DMS53 treated with DMSO at 0.1 percent for 48 hours (cell line): ENCODE measurements around the gene PIP5K1C.

Experiments
- DNase-seq: peaks from one replicate; lab custom pipeline; 2025; ENCODE audit not compliant: unreplicated experiment; lab: John Stamatoyannopoulos, UW

PIP5K1C gene

DNA sequence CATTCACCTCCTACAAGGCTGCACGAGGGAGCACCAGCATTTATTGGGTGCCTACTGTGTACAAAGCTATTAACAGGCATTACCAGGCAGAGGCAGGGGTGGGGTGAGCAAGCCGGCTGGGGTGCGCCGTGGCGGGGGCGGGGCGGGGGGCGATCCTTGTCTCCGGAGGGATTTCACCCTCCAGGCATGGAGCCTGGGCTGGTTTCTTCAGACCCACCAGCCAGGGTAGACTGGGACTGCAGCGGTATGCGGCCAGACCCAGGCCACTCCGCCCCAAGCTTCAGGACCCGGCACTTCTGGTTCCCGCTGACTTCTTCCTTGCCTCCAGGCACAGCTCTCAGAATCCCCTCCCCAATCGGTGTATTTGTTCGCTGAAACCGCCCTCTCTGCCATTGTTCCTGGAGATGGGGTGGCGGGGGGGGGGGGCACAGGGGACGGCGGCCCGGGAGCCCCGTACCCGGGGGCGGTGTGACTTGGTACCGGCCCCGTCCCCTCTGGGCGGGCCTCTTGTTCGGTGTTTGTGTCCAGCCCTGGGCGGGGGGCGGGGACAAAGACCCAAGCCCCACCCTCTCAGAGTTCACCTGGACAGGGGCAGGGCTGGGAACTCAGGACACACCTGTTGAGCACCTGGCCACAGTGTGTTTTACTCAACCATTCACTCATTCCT is 22.3 kb upstream of the PIP5K1C start:
- no peak for DNase-seq

DNA sequence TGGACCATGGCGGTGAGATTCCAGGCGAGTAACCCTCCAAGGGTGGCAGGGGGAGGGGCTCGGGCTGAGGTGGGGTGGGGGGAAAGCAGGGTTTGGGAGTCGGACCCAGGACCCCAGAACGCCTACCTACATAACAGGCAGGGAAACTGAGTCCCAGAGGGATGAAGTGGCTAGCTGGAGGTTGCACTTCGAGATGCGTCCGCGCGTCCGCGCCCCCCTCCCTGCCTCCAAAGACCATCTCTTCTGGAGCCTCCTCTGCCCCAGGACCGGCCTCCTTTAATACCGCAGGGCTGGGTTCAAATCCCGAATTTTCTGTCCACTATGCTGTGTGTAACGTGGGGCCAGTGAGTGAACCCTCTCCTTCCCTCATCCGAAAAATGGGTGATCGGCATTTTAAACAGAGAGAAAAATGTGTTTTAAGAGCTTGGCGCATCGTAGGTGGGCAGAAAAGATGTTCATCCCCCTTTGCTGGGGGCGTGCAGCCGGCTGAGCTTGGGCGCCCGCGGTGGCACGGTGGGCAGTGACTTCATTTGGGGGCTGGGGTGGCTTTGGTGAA is 21.7 kb upstream of the PIP5K1C start:
- no peak for DNase-seq

DNA sequence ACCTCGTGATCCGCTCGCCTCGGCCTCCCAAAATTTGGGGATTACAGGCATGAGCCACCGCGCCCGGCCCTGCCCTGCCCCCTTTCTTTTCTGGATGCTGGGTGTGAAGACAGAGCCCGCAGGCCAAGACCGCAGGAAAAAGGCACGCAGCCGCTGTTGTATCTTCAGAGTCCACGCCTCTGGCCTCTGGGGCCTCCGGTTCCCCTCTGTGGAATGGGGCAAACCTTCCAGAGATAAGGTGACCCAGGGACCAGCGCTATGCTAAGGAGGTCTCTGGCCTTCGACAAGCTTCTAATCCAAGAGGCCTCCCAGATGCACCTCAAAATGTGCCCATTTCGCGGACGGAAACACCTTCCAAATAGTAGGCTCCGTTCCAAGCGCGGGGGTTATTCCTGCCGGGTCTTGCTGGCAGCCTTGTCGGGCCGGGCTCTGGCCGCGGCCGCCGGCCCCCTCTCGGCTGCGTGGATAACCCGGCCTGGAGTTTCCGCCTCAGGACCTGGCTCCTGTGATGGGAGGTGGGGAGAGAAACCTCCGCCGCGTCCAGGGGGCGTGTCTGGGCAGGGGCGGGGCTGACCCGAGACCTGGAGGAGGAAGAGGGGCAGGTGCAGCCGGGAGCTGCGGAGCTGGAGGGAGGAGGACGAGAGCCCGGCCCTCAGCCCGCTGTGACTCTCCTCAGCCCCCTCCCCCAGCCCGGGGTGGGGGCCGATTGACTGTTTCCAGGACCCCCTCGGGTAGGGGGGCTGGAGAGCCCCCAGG is 21.0 kb upstream of the PIP5K1C start:
- DNase-seq = peak; percentile 83

DNA sequence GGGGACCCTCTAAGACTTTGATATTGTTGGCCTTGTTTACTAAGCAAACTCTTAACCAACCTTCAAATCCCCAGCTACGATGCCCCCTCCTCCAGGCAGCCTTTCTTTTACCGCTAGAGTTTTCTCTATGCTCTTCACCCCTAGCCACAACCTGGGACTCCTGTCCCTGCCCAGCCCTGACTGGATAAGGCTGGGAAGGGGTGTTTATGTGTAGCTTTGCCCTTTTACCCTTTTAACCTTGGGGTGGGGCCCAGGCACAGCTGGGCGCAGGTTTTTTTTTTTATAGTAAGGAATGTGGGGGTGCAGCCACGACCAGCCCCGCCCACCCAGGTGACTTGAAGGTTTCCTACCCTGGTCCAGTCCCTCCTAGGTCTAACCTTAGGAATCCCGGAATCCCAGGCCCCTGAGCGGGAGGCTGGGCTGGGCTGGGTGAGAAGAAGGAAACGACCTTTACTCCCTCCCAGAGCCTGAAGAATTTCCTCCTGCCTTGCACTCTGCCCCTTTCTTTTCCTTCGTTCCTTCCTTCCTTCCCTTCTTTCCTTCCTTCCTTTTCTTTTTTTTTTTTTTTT is 20.2 kb upstream of the PIP5K1C start:
- no peak for DNase-seq

DNA sequence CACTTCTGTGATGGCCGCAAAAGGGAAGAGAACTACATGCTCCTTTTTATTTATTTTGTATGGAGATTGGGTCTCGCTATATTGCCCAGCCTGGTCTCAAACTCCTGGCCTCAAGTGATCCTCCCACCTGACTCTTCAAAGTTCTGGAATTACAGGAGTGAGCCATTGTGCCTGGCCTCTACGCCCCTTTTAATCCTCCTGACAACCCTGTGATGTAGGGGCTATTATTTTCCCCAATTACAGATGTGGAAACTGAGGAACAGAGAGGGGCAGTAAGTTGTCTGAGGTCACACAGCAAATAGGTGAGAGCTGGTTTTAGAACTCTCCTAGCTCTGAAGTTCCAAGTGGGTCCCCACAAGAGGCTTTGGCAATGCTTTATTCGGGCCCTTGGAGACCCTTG is 19.6 kb upstream of the PIP5K1C start:
- no peak for DNase-seq

DNA sequence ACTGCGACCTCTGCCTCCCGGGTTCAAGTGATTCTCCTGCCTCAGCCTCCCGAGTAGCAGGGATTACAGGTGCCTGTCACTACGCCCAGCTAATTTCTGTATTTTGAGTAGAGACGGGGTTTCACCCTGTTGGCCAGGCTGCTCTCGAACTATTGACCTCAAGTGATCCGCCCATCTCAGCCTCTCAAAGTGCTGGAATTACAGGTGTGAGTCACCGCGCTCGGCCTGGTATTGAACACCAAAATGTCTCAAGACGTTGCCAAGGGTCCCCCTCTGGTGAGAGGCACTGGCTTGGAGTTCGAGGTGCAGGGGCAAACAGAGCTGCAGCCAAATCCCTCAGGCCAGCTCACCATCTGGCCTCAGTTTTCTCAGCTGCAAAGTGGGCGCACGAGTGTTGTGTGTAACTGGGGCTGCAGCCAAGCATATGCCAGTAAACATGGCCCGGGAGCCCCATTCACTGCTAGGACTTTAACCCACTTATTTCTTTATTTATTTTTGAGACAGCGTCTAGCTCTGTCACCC is 15.9 kb upstream of the PIP5K1C start:
- no peak for DNase-seq

DNA sequence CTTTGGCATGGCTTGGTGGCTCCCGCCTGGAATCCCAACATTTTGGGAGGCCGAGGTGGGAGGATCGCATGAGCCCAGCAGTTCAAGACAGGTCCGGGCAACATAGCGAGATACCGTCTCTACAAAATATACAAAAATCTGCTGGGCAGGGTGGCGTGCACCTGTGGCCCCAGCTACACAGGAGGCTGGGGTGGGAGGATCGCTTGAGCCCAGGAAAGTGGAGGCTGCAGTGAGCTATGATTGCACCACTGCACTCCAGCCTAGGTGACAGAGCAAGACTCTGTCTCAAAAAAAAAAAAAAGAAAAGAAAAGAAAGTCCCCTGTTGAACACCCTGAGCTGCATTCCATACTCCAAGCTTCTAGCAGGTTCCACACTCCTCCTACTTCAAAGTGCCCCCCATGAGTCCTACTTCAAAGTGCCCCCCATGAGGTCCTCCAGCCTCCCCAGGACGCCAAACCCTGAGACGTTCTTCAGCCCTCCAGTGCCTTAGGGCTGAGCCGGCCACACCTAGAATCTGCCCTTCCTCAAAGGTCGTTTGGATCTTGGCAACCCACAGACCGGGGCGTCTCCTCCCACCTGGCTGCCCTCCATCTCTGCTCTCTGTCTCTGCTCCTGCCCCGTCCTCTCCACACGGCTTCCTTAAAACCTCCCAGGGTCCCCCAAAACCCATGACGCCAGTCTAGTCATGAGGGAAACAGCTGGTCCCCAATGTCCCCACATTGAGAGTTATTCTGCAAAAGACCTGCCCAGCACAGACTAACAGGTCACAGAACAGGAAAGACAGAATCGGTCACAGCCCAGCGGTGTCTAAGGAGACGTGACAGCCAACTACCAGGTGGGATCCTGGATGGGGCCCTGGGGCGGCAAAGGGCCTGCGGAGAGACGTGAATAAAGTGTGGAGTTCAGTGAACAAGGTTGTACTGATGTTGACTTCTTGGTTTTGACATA is 12.7 kb upstream of the PIP5K1C start:
- DNase-seq = peak; percentile 12

DNA sequence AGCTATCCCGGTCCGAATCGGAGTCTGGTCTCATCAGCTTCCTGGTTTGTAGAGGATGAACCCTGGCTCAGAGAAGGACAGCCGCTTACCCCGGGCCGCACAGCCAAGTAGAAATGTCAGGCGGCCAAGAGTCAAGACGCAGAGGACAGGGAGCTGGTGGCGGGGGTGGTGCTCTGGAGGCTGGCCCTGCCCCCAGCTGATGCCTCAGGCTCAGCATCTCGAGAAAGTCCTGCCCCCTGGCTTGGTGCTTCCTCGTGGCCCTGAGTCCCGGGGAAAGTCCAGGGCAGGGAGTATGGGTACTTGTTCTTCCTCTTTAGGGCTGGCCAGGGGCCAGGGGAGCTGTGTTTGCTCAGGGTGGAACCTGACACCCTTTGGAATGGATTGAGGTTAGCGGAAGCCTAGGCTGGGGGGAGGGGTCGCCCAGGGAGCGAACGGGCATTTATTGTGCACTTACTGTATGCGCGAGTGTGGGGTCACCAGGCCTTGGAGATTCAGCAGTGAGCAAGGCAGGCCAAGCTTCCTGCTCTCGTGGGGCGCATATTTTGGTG is 10.1 kb upstream of the PIP5K1C start:
- peak; percentile 82 for DNase-seq

DNA sequence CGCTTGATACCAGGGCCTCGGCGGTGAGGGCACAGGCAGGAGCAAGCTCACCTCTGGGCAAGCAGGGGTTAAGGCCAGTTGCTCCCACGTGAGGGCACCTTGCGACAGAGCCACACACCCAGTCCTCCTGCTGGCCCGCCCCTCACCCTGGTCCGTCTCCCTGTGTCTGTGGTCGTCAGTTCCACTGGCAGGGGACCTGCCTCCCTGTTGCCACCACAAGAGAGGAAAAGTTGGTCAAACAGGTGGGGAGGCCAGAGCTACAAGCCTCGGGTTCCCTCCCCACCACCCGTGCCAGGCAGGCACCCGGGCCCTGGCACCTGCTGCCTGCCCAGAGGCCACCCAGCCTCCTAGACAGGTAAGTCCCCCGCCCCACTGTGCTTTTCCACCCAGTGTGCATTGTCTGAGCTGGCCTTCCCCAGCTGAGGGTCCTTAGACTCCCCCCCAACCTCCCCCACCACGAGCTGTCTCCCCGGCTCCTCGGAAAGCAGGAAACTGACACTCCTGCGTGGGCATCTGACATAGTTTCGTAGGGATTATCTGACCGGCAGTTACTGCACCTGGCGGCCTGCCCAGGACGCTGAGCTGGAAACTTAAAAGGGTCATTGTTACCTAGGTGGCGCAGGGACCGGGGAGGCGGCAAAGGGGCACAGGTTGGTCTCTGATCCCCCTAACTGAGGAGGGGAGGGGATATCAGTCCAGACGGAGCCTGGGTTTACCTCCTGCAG is 8.1 kb upstream of the PIP5K1C start, which contains the start of gene TJP3:
Gene TJP3, plus strand, starts transcription at position 178 of the 725 bp plus-strand sequence. CDS start 20,049 bp downstream, outside the sequence.
- DNase-seq = peak; percentile 40

DNA sequence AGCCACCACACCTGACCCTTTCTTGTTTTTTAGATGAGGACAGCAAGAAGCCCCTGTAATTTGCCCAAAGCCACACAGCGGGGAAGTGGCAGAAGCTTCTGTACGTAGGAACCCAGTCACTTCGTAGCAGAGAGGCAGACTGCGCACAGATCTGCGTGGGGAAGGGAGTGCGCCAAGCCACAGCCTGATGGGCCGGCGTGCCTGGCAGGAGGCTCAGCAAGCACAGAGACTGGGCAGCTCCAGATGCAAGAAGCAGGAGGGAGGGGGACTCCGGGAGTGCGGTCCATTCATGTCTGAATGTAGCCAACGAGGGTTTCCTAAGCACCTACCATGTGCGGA is 7.6 kb upstream of the PIP5K1C start:
- no peak for DNase-seq

DNA sequence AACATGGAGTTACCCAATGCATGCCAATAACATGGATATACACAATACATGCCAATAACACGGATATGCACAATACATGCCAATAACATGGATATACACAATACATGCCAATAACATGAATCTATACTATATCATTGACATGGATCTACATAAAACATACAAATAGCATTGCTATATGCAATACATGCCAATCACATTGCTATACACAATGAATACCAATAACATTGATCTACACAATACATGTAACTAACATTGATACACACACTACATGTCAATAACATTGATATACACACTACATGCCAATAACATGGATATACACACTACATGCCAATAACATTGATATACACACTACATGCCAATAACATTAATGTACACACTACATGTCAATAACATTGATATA is 932 bp upstream of the PIP5K1C start:
- DNase-seq = no peak

DNA sequence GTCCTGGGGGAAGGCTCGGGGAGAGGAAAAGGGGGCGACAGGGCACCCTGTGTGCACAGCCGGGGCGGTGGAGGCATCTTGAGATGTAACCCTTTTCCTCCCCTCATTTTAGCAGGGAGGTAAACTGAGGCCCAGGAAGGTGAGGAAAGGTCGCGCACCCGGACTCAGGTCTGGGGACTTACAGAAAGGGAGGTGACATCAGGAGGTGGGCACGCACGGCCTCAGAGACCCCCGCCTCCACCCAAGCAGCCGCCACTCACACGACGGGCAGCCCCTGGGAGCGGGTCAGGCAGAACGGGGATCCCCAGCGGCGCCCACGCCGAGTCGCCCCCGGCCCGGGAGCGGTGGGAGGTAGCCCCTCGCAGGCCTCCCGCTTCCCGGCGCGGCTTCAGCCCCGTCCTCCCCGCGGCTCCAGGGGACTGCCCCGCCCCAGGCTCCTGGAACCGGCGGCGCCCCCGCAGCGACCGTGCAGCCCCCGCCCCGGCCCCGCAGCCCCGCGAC is 477 bp downstream of the PIP5K1C start:
- no peak for DNase-seq

DNA sequence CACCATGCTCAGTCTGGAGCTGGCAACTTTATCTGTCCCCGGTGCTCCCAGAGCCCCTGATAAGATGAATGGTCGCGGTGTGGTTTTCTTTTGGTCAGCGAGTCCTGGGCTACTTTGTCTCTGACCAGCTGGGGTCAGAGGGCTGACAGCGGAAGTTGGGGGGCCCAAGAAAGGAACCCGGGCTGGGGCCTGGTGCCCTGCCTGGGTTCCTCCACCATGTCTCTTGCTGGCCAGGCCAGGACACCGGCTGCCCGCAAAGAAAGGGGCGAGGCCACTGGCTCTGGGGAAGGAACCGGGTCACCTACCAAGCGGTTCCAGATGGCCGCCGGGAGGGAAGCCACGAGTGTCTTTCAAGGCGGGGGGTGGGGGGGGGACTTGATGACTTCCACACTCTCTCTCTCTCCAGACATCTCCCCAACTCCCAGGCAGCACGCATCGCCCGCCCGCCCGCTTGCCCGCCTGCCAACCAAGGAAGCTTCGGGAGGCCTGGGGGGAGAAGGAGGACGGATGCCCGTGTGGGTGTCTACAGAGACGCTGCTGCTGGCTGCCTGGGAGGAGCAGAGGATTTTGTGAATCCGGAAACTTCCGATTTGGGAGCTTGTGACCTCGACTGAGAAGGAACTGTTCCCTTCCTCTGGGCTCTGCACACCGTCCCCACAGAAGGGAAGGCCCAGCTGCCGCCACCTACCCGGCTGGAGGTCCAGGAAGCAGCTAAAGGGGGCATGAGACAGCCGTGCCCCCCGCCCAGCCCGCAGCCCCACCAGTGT is 1.1 kb downstream of the PIP5K1C start:
- no peak for DNase-seq

DNA sequence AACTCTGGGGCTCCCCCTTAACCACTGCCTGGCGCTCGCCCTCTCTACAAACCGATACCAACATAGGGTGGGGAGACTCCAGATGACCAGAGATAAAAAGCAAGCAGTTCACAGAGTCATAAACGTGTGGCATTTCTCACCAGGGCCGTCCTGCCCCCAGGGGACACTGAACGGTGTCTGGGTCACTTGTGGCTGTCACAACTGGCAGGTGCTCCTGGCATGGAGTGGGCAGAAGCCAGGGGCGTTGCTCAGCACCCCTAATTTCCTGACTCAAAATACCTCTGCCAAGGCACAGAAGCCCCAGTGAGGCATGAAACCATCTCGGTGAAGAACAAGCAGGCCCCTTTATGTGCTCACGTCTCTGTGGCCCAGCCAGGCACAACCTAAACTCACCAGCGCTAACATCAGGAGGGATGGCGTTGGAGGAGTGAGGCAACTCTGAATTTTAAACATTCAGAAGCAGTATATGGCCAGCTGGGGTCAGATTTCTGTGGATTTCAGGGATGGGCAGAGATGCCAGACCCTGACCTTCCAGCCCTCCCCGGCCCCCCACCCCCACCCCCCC is 1.8 kb downstream of the PIP5K1C start:
- no peak for DNase-seq

DNA sequence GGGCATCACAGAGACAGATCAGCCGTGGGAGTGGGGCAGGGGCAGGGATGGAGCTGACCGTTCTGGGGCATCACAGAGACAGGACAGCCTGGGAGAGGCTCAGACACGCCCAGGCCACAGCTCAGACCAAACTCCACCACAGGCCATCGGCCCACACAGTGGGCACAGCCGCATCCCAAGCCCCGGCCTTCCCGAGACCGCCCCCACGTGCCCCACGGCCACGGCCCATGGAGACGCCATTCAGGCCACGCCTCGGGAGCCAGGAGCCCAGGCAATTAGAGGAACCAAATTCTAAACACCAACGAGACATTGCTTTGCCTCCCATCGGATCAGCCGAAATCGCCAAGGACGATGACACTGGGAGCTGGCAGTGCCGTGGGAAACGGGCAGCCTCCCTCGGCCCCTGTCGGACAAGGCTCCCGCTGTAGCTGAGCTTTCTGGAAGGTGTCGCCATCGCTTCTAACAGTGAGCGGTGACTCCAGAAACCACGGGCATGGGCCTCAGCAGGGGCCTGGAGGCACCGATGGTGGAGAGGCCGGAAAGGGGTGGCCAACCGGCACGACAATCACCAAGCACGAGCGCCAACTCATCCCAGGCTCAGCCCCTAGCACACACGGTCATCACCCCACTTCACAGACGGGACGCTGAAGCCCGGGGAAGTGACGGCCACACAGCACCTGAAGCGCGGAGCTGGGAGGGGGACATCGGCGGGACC is 2.4 kb downstream of the PIP5K1C start:
- no peak for DNase-seq

DNA sequence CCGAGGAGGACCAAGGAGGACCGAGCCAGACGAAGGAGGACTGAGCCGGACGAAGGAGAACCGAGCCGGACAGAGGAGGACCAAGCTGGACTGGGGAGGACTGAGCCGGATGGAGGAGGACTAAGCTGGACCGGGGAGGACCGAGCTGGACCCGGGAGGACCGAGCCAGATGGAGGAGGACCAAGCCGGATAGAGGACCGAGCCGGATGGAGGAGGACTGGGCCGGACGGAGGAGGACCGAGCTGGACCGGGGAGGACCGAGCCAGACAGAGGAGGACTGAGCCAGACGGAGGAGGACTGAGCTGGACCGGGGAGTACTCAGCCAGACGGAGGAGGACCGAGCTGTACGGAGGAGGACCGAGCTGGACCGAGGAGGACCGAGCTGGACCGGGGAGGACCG is 3.2 kb downstream of the PIP5K1C start:
- DNase-seq = no peak

DNA sequence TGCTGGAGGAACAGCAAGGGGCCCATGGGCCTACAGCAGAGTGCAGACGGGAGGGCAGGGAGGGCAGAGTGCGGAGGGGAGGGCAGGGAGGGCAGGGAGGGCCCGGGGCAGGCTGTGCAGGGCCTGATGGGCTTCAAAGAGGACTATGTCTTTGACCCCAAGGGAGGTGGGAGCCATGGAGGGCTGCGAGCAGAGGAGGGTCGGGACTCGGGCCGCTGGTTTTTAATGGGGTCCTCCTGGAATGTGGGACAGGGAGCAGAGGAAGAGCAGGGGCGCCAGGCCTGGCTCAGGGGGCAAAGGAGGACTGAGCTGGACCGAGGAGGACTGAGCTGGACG is 3.6 kb downstream of the PIP5K1C start:
- DNase-seq = no peak
